SU-DHL-6 (cell line): ENCODE results near the gene EXOC6B.

ENCODE experiments used
- H2AFZ ChIP-seq: fragments of 200-600 bp; sonication (generic); 2 replicates; pipeline ENCODE4 v1.6.1; 2014; ENCODE audit warnings: low read depth, mild to moderate bottlenecking, moderate library complexity, mixed read lengths, antibody characterized with exemption, low read length; ENCODE audit not compliant: severe bottlenecking
- H3F3A ChIP-seq: fragments of 200-600 bp; shearing (Covaris generic); 2 replicates; pipeline ENCODE4 v1.6.0; 2016; ENCODE audit warnings: antibody characterized with exemption, mild to moderate bottlenecking; ENCODE audit not compliant: insufficient read depth
- H3K27ac ChIP-seq: fragments of 200-600 bp; sonication (generic); 2 replicates; pipeline ENCODE4 v1.5.1; 2016; ENCODE audit warnings: low read depth, mild to moderate bottlenecking, low read length, moderate library complexity, mixed read lengths
- H3K27me3 ChIP-seq: fragments of 200-600 bp; sonication (generic), shearing (Covaris generic); 2 replicates; pipeline ENCODE4 v1.6.0; 2014; ENCODE audit warnings: mild to moderate bottlenecking, low read length
- H3K36me3 ChIP-seq: fragments of 200-600 bp; sonication (generic); 2 replicates; pipeline ENCODE4 v1.6.1; 2014; ENCODE audit warnings: mild to moderate bottlenecking, low read length, mixed read lengths
- H3K4me2 ChIP-seq: fragments of 300-600, 200-600 bp; shearing (Covaris generic), sonication (generic); 2 replicates; pipeline ENCODE4 v1.6.0; 2014; ENCODE audit warnings: low read length, low read depth, mild to moderate bottlenecking; ENCODE audit not compliant: poor library complexity, severe bottlenecking
- H3K4me3 ChIP-seq: fragments of 200-600 bp; sonication (generic); 2 replicates; pipeline ENCODE4 v1.5.1; 2014; ENCODE audit warnings: antibody characterized with exemption, low read length, mild to moderate bottlenecking, mixed read lengths; ENCODE audit not compliant: insufficient read depth, poor library complexity, severe bottlenecking
- H3K79me2 ChIP-seq: fragments of 200-600 bp; sonication (generic); 2 replicates; pipeline ENCODE4 v1.6.1; 2014; ENCODE audit warnings: mild to moderate bottlenecking, low read length, moderate library complexity; ENCODE audit not compliant: insufficient read depth
- H3K9ac ChIP-seq: fragments of 200-600 bp; sonication (generic); 2 replicates; pipeline ENCODE4 v1.7.0; 2014; ENCODE audit warnings: mild to moderate bottlenecking, low read length
- H3K9me2 ChIP-seq: fragments of 200-600 bp; sonication (generic); replicated peaks from 2 replicates; pipeline ENCODE4 v1.6.1; 2014; ENCODE audit warnings: low read length; ENCODE audit not compliant: insufficient read depth
- H3K9me3 ChIP-seq: fragments of 200-600 bp; sonication (generic); 2 replicates; pipeline ENCODE4 v1.6.1; 2014; ENCODE audit warnings: low read length, mixed read lengths; ENCODE audit not compliant: insufficient read depth
- H4K20me1 ChIP-seq: fragments of 200-600 bp; sonication (generic); 2 replicates; pipeline ENCODE4 v1.6.1; 2014; ENCODE audit warnings: low read depth, mild to moderate bottlenecking, antibody characterized with exemption, low read length, moderate library complexity, mixed read lengths
- EZH2phosphoT487 ChIP-seq: fragments of 200-600 bp; sonication (generic), shearing (Covaris generic); conservative IDR thresholded peaks from 2 replicates; pipeline ENCODE4 v1.6.1; 2018; ENCODE audit warnings: mild to moderate bottlenecking, antibody characterized with exemption, low read length, moderate library complexity, mixed read lengths
- TF ChIP-seq, protein P1 (sequence below): fragments of 200-600 bp; sonication (generic); IDR thresholded peaks from one replicate; pipeline ENCODE4 v1.5.1; 2017; ENCODE audit warnings: antibody characterized with exemption, mild to moderate bottlenecking, low read length, moderate library complexity; ENCODE audit not compliant: insufficient read depth, poor library complexity, severe bottlenecking

EXOC6B gene

DNA sequence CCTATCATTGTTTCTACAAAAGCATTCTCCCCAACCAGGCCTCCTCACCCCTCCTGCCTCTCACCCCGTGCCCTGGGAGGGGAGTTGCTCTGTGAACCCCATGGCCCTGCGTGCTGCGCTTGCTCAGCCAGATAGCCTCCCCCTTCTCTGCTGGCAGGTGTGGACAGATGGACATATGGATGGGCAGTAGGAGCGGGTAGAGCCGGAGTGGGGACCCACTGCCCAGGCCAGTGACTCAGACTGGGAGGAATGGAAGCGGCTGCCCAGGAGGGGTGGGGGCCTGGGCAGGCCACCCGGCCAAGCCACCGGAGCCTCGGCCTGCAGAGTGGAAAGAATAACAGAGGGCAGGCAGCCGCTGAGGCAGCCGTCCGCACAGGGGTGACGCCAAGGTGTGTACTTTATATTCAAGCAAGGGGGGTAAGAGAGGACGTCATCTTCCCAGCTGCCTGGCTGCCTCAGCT lies 686.9 kb downstream of the EXOC6B start:
- Histone ChIP-seq H3K27me3 (no peaks in the 10 kb centered on the region), H2AFZ (no peak overlapping the region), H3K9me3 (no peaks in the 10 kb centered on the region), H3K4me2 (no peak overlapping the region), H3K79me2 (no peaks in the 10 kb centered on the region), H4K20me1 (no peaks in the 10 kb centered on the region), H3K9me2 (no peaks in the 10 kb centered on the region), H3K36me3 (no peaks in the 10 kb centered on the region), H3K4me3 (no peak overlapping the region), H3F3A (no peaks in the 10 kb centered on the region), H3K9ac (no peak overlapping the region), H3K27ac (no peak overlapping the region)
- TF ChIP-seq EZH2phosphoT487 = no peak
- TF ChIP-seq, protein P1, sequence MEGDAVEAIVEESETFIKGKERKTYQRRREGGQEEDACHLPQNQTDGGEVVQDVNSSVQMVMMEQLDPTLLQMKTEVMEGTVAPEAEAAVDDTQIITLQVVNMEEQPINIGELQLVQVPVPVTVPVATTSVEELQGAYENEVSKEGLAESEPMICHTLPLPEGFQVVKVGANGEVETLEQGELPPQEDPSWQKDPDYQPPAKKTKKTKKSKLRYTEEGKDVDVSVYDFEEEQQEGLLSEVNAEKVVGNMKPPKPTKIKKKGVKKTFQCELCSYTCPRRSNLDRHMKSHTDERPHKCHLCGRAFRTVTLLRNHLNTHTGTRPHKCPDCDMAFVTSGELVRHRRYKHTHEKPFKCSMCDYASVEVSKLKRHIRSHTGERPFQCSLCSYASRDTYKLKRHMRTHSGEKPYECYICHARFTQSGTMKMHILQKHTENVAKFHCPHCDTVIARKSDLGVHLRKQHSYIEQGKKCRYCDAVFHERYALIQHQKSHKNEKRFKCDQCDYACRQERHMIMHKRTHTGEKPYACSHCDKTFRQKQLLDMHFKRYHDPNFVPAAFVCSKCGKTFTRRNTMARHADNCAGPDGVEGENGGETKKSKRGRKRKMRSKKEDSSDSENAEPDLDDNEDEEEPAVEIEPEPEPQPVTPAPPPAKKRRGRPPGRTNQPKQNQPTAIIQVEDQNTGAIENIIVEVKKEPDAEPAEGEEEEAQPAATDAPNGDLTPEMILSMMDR = no peak

DNA sequence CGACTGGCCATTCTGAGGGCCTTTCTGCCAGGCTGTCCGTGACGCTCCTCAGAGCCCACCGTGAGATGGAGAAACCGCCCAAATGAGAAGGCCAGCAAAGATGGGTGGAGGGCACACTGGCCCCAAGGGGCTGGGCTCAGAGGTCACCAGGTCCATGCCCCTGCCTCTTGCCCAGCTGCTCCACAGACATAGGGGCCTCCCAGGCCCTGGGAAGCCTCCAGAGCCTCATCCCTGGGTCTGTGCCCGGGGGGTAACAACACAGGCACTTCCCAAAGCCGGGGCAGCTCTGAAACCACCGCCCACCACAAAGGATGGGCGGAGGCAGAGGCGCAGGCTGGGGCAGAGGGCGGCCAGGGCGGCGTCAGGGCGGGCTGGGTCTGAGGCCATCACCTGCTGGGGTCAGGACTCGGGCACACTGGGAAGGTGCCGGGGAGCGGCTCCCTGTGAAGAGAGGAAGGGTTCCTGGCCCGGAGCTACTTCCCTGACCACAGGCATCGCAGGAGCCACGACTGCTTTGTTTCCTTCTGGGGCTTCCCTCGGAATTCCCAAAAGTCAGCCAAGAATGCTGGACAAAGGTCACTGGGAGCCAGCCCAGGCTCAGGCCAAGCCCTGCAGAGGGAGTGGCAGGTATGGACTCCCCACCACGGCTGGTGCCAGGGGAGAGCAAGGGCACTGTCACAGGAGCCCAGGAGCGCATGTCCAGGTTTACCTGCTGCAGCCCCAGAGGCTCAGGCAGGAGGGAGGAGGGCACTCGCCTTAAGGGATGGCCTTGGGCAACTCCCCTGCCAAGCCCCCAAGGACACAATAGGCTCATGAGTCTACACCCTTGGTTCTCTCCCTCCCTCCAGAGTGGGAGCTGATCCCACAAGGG lies 687.6 kb downstream of the EXOC6B start:
- H3K9me2 ChIP-seq = no peaks in the 10 kb centered on the region
- no peaks in the 10 kb centered on the region for H3F3A ChIP-seq
- H4K20me1 ChIP-seq = no peaks in the 10 kb centered on the region
- H3K9ac ChIP-seq = no peak overlapping the region
- no peak overlapping the region for H2AFZ ChIP-seq
- no peak overlapping the region for H3K4me3 ChIP-seq
- TF ChIP-seq, protein P1 = no peak
- TF ChIP-seq EZH2phosphoT487 = no peak
- H3K4me2 ChIP-seq = no peak overlapping the region
- no peaks in the 10 kb centered on the region for H3K36me3 ChIP-seq
- H3K27me3 ChIP-seq = no peaks in the 10 kb centered on the region
- H3K79me2 ChIP-seq = no peaks in the 10 kb centered on the region
- H3K27ac ChIP-seq = no peak overlapping the region
- no peaks in the 10 kb centered on the region for H3K9me3 ChIP-seq

DNA sequence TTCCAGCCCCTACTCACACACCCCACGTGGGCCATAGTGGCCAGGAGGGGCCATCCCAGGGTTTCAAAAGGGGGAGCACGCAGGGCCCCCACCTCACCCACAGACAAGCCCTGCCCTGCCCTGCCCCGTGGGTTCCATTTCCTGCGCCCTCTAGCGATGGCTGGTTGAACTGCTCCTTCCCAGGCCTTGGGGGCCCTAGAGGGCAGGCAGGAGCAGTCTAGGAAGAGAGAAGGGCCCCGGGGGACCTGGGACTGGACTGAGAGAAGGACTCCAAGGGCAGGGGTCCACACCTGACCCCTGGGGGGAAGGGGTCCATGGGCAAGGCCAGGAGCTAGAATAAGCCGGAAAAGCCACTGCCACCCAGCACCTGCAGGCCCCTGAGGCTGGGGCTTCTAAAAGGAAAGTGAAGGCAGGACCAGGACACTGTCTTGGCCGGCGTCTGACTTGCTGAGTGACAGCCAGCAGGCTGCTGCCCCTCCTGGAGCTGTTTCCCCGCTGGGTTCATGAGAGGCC lies 688.3 kb downstream of the EXOC6B start:
- no peaks in the 10 kb centered on the region for H3K27me3 ChIP-seq
- H3F3A ChIP-seq = no peaks in the 10 kb centered on the region
- no peak overlapping the region for H3K9ac ChIP-seq
- H4K20me1 ChIP-seq = no peaks in the 10 kb centered on the region
- no peak overlapping the region for H2AFZ ChIP-seq
- TF ChIP-seq, protein P1 = peak; percentile 90
- TF ChIP-seq EZH2phosphoT487 = no peak
- H3K27ac ChIP-seq = no peak overlapping the region
- no peaks in the 10 kb centered on the region for H3K9me3 ChIP-seq
- H3K4me3 ChIP-seq = no peak overlapping the region
- H3K9me2 ChIP-seq = no peaks in the 10 kb centered on the region
- H3K4me2 ChIP-seq = no peak overlapping the region
- no peaks in the 10 kb centered on the region for H3K36me3 ChIP-seq
- H3K79me2 ChIP-seq = no peaks in the 10 kb centered on the region
